Non-pigmented ciliary epithelial cell (primary cell): Measurements from ENCODE around the gene SART3.
"Not testable (repeated sequence)": the region's sequence is repeated elsewhere in the genome, so short reads cannot be mapped to it uniquely, and the experiment has no call there.

Experiments used
- DNase-seq: peaks from one replicate; pipeline ENCODE4 v3.0.0-alpha.2; 2010; ENCODE audit warnings: low read depth

Gene SART3

GRCh38 chr12:108518716-108519496 lies 42.1 kb downstream of the SART3 start:
- no peak for DNase-seq

- DNase-seq = no peak
These were observed 42.8 kb downstream of the SART3 start for GRCh38 chr12:108518101-108518715.

DNA sequence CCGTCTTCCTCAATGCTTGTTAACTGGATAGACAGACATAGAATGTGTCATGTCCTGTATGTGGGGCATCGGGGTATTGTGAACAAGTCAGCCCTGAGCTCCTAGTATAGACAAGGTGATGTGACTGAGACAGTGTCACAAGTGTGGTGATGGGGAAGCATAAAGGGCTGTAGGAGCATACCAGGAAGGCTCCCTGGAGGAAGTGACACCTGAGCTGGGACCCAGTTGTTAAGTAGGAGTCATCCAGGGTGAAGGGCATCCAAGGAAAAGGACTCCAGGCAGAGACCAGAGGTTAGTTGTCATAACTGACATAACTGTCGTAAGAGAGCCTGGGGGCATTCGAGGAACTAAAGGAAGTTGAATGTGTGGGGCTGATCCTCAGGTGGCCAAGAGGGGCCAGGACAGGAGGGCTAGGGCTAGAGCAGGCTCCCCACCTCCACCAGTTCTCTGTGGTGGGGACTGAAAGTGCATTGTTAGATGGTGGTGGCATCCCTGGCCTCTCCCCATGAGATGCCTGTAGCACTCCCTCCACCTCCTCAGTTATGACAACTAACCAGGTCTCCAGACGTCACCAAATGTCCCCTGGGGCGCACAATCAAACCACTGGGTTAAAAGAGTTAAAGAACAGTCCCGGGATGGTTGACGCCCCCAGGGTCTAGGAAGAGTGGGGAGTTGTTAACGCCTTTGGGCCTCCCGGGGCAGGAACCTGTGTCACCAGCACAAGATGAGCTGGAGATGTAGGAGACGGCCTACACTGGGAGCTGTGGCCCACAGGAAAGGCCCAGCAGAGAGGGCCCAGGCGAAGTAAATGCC lies 43.5 kb downstream of the SART3 start:
- no peak for DNase-seq

GRCh38 chr12:108516511-108517275 lies 44.3 kb downstream of the SART3 start:
- no peak for DNase-seq

DNA sequence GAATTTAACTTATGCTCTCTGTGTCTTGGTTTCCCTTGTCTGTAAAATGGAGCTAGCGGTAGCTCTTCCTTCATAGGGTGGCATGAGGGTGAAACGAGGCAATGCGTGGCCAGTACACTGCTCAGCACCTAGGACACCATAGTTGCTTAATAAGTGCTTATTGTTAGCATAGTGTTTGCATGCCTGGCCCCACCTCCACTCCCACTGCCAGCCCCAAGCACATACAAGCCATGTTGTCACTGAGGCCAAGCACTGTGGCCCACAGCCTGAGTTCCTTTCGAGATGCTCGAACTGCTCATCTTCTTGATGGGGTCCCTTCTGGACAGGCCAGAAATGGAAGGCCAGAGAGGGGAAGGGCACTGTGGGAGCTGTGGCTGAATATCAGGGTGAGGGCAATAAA lies 45.1 kb downstream of the SART3 start:
- no peak for DNase-seq

DNA sequence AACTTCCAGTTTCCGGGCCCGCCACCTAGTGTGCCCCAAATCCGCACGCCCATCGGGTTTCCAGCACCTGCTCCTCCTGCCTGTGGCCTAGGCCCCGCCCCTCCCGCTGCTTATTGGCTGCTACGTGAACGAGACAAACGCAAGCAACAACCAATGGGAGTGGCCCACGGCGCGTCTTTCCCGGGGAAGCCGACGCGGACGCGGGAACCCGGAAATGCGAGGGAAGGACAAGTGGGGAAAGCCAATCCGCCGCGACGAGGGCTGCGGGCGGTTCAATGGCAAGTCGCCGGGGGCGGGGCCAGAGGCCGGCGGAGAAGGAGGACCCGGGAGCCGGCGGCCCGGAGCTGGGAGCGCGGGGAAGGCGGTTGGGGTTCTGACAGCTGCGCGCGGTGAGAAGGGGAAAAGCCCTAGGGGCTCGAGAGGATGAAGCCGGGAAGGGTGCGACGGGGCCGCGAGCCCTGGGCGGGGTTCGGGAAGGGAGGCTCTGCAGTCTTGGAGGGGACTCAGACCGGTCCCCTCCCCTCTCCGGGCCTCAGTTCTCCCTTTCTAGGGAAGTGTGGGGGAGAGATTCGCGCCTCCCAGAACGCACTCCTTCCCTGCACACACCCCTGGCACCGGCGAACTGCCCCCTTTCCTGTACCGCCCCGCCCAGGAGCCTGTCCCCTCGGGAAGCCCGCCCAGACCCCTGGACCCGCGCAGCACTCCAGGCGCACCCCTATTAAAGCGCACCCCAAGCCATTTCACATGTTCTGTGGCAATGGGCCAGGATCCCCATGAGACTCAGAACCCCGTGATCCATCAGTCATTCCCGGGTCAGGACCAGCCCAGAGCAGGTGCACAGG lies 45.8 kb downstream of the SART3 start, which contains the start of gene FICD:
FICD (plus strand) TSS at position 305 of the 842 bp plus-strand sequence. CDS start 1,696 bp downstream, outside the sequence.
- peak; percentile 83 for DNase-seq

GRCh38 chr12:108514468-108514972 lies 46.5 kb downstream of the SART3 start:
- DNase-seq = no peak

GRCh38 chr12:108511633-108512540 lies 49.1 kb downstream of the SART3 start:
- DNase-seq = peak; percentile 19

GRCh38 chr12:108510836-108511235 lies 50.1 kb downstream of the SART3 start:
- DNase-seq = no peak

DNA sequence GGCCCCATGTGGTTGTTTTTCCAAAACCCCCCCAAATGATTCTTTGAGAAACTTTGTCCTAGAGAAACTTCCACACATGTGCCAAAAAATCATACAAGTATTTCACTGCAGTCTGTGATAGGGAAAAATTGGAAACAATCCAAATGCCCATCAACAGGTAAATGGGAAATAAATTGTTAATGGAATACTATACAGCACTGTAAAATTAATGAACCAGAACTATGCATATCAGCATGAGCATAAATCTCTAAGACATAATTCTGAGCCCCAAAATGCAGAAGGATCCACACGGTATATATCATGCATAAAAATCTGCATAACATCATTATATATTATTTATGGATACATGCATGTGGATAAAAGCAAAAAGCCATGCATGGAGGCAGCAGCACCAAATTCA lies 51.2 kb downstream of the SART3 start:
- no peak for DNase-seq

DNA sequence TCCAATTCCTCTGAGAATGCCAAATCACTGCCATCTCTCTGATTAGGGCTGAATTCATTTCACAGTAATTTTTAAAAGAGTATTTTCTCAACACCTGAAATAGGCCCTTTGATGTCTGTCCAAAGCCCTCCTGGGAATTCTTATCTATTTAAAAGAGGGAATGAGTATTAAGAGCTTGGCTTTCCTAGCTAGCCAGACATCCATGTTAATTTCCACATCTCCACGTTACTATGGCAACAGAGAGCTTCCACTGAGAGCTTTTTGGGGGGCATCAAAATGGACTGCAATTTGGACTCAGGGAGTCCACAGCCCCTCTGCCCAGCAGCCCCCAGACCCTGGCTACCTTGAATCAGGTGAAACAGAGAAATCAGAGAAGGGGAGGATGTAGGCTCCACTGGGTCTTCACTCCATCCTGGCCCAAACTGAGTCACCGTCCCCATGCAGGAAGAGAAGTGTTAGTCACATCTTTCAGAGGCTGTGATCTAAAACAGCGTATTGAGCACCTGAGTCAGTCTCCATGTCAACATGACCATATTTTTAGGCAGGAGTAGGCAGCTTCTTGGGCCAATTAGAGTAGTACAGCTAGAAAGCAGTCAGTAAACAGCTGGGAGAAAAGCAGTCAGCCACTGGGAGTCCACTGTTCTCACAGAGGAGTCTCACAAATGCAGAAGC lies 52.9 kb downstream of the SART3 start:
- no peak for DNase-seq

DNA sequence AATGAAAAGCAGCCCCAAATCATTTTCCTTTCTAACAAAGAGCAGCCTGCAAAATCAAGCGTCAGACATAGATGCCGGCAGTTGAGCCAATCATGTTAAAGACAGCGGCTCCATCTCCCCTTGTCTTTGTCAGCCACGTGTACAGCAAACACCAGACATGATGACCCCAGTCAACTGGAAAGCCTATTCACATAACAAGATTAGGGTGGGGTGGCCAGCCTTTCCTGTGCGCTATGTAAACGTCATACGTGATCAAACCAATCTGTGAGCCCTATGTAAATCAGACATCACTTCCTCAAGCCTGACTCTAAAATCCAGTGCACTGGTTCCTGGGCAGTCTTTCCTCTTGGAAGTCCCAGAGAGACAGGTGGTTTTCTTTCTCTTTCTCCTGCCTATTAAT lies 55.8 kb downstream of the SART3 start:
- DNase-seq = no peak

DNA sequence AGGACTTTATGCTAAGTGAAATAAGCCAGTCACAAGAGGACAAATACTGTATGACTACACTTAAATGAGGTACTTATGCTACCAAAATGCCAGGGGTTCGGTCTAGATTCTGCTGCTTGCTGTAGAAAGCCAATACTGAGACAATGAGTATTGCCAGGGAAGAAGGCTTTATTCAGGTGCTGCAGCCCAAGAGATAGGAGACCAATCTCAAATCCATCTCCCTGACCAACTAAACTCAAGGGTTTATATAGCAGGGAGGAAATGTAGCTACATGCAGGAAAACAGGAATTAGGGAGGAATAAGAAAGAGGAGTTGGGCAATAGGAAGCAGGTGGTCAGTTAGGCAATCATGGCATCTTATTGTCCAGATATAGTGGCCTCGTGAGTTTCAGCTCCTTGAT lies 58.1 kb downstream of the SART3 start:
- DNase-seq = no peak

DNA sequence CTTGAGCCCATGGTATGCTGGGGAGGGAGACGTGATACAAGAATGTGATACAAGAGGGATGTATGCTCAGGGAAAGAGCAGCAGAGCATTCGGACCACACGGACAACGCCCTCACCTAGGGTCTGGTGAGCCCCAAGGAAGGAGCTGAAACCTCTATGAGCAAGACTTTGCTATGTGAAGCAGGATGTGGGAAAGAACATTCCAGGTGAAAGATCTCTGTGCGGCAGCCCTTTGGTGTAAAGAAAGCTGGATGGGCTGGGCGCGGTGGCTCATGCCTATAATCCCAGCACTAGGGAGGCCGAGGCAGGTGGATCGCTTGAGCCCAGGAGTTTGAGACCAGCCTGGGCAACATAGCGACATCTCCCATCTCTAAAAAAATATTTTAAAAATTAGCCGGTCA lies 62.8 kb downstream of the SART3 start:
- DNase-seq = no peak

DNA sequence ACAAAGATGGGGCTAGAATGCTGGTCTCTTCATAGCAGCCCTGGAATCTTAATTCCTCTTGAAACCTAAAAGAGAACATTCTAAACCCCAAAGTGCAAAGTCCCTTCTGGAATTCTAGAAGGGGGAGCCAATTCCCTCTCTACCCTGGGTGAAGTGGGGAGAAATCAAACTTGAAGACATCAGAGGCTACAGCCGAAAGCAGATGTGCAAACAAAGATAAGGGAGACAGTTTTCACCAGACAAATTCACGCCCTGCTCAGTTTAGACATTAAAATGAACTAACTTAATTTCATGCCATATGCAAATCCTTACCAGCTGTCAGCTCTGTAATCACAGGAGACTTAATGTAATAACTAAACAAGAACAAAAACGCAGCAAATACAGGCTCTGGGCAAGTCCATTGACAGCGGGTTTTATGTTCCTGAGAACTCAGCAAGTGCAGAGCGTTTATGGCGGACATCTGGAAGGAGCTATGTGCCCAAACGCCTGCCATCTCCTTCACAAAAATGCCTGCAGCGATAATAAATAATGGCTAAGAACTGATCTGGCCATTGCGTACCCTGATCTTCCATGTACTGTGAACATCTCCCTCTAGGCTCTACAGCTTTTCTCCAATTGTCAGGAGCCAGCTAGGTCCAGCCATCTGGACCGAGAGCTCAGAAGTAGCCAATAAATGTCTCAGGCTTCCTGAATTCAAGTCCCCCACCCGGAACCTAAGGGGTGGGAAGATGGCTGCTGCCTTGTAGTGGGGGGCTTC lies 65.0 kb downstream of the SART3 start:
- DNase-seq = no peak

DNA sequence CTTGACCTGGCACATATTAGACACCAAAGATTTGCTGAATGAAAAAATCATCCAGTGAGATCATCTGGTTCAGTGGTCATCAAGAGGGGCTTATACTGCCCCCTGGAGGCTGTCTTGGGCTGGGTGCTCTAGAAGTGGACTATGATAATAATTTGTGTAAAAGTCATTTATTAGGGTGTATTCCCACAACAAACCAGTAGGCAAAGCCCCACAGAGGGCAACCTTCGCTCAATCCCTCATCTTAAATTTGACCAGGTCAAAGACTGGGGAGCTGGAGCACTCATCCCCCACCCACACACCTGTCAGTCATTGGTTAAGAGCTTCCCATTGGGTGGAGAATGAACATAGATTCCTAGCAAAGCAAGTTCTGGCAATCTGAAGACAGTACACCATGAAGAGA lies 65.9 kb downstream of the SART3 start:
- DNase-seq = no peak

DNA sequence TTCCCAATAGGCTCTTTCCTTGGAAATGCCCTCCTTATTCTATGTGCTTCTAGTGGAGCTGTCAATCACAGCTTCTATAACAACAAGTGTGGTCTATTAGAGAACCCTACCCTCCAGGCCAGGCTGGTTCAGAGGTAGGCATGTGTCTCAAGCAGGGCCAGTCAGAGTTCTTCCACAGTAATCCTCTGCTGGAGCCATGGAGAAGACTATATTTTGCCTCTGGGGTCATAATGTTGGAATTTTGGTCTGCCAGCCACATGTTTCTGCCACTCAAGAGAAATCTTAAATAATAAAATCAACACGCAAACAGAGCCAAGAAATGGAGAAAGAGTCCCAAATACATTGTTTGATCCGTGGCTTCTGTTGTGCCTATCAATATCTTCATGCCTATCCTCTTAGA lies 69.7 kb downstream of the SART3 start:
- DNase-seq = no peak

- DNase-seq = not testable (repeated sequence)
These were observed 73.9 kb downstream of the SART3 start for GRCh38 chr12:108487029-108487428.
